Central memory CD8-positive, alpha-beta T cell (primary cell): ENCODE results near the gene GOLGA8B.
"Not testable (repeated sequence)": the region's sequence is repeated elsewhere in the genome, so short reads cannot be mapped to it uniquely, and the experiment has no call there.

Experiments used
- ATAC-seq: fragments of 150-1000 bp; cut with Tn5 transposase; replicated peaks from 2 replicates; pipeline ENCODE4 v1.10.0; 2022; ENCODE audit warnings: mild to moderate bottlenecking, moderate FRiP score, moderate number of reproducible peaks; ENCODE audit not compliant: poor library complexity, severe bottlenecking; ENCODE audit errors: extremely low read depth
- DNase-seq, 2 donors: peaks; one replicate each; pipeline ENCODE4 v3.0.0; 2021; ENCODE audit warnings: low spot score in 2 of 2
- H3K27ac Mint-ChIP-seq: one replicate; pipeline ENCODE4 v1.8.0; 2022; ENCODE audit warnings: low read depth, mild to moderate bottlenecking, moderate library complexity, mixed read lengths
- H3K27me3 Mint-ChIP-seq: one replicate; pipeline ENCODE4 v1.8.0; 2022; ENCODE audit warnings: mixed read lengths
- H3K36me3 Mint-ChIP-seq: one replicate; pipeline ENCODE4 v1.8.0; 2022; ENCODE audit warnings: mild to moderate bottlenecking, moderate library complexity, mixed read lengths; ENCODE audit not compliant: insufficient read depth
- H3K4me1 Mint-ChIP-seq: one replicate; pipeline ENCODE4 v1.8.0; 2022; ENCODE audit warnings: mixed read lengths
- H3K4me3 Mint-ChIP-seq: one replicate; pipeline ENCODE4 v1.8.0; 2022; ENCODE audit warnings: mild to moderate bottlenecking, moderate library complexity, mixed read lengths
- H3K9me3 Mint-ChIP-seq: one replicate; pipeline ENCODE4 v1.8.0; 2022; ENCODE audit warnings: mixed read lengths

GOLGA8B gene

GRCh38 chr15:34572019-34572641 is 11.3 kb downstream of the GOLGA8B start:
- H3K9me3 Mint-ChIP-seq, H3K27me3 Mint-ChIP-seq, DNase-seq, H3K4me3 Mint-ChIP-seq, H3K27ac Mint-ChIP-seq, ATAC-seq, H3K36me3 Mint-ChIP-seq: not testable (repeated sequence)
- peaks cover 16% of the 10 kb centered on the region for H3K4me1 Mint-ChIP-seq

GRCh38 chr15:34569670-34570396 is 13.6 kb downstream of the GOLGA8B start:
- not testable (repeated sequence) for H3K36me3 Mint-ChIP-seq, H3K4me1 Mint-ChIP-seq, H3K27ac Mint-ChIP-seq, H3K4me3 Mint-ChIP-seq, H3K27me3 Mint-ChIP-seq, DNase-seq, ATAC-seq, H3K9me3 Mint-ChIP-seq

GRCh38 chr15:34567174-34567573 is 16.3 kb downstream of the GOLGA8B start:
- H3K4me1 Mint-ChIP-seq, DNase-seq, ATAC-seq, H3K36me3 Mint-ChIP-seq, H3K9me3 Mint-ChIP-seq, H3K4me3 Mint-ChIP-seq, H3K27ac Mint-ChIP-seq, H3K27me3 Mint-ChIP-seq: not testable (repeated sequence)

GRCh38 chr15:34564711-34565110 is 18.7 kb downstream of the GOLGA8B start:
- not testable (repeated sequence) for H3K27ac Mint-ChIP-seq, H3K36me3 Mint-ChIP-seq

GRCh38 chr15:34560814-34561213 is 22.6 kb downstream of the GOLGA8B start:
- not testable (repeated sequence) for H3K27ac Mint-ChIP-seq, H3K36me3 Mint-ChIP-seq, H3K9me3 Mint-ChIP-seq, H3K4me1 Mint-ChIP-seq, ATAC-seq, H3K27me3 Mint-ChIP-seq, DNase-seq, H3K4me3 Mint-ChIP-seq

More at GRCh38 chr15:34564711-34565110, 18.7 kb downstream of the GOLGA8B start:
- not testable (repeated sequence) for ATAC-seq, H3K27me3 Mint-ChIP-seq, H3K4me3 Mint-ChIP-seq, DNase-seq, H3K9me3 Mint-ChIP-seq, H3K4me1 Mint-ChIP-seq

GRCh38 chr15:34559764-34560163 is 23.7 kb downstream of the GOLGA8B start:
- H3K4me1 Mint-ChIP-seq, H3K27me3 Mint-ChIP-seq, H3K36me3 Mint-ChIP-seq, H3K27ac Mint-ChIP-seq, H3K9me3 Mint-ChIP-seq, DNase-seq, H3K4me3 Mint-ChIP-seq, ATAC-seq: not testable (repeated sequence)

- not testable (repeated sequence) for ATAC-seq
These were observed 28.3 kb downstream of the GOLGA8B start for GRCh38 chr15:34555162-34555561.

GRCh38 chr15:34554716-34555115 is 28.7 kb downstream of the GOLGA8B start:
- not testable (repeated sequence) for H3K9me3 Mint-ChIP-seq, H3K4me3 Mint-ChIP-seq, DNase-seq, H3K36me3 Mint-ChIP-seq, H3K27ac Mint-ChIP-seq, H3K27me3 Mint-ChIP-seq, ATAC-seq, H3K4me1 Mint-ChIP-seq

More at GRCh38 chr15:34555162-34555561, 28.3 kb downstream of the GOLGA8B start:
- not testable (repeated sequence) for H3K4me1 Mint-ChIP-seq, H3K4me3 Mint-ChIP-seq, DNase-seq, H3K36me3 Mint-ChIP-seq, H3K27ac Mint-ChIP-seq, H3K9me3 Mint-ChIP-seq, H3K27me3 Mint-ChIP-seq

GRCh38 chr15:34554126-34554525 is 29.3 kb downstream of the GOLGA8B start:
- not testable (repeated sequence) for ATAC-seq, H3K9me3 Mint-ChIP-seq, H3K36me3 Mint-ChIP-seq, H3K27me3 Mint-ChIP-seq, H3K4me1 Mint-ChIP-seq, DNase-seq, H3K4me3 Mint-ChIP-seq
- peak overlapping the region; percentile 41 for H3K27ac Mint-ChIP-seq

GRCh38 chr15:34550129-34550528 is 33.3 kb downstream of the GOLGA8B start:
- DNase-seq, H3K4me3 Mint-ChIP-seq, H3K36me3 Mint-ChIP-seq, H3K4me1 Mint-ChIP-seq, H3K9me3 Mint-ChIP-seq, H3K27ac Mint-ChIP-seq, H3K27me3 Mint-ChIP-seq: not testable (repeated sequence)
- peak; percentile 55 for ATAC-seq

GRCh38 chr15:34549381-34549809 is 34.1 kb downstream of the GOLGA8B start:
- ATAC-seq, result peak; percentile 50
- not testable (repeated sequence) for H3K27ac Mint-ChIP-seq, H3K36me3 Mint-ChIP-seq, H3K4me1 Mint-ChIP-seq, DNase-seq, H3K4me3 Mint-ChIP-seq, H3K27me3 Mint-ChIP-seq, H3K9me3 Mint-ChIP-seq

GRCh38 chr15:34543860-34544649 is 39.4 kb downstream of the GOLGA8B start:
- not testable (repeated sequence) for H3K27me3 Mint-ChIP-seq, DNase-seq, H3K27ac Mint-ChIP-seq, H3K4me1 Mint-ChIP-seq, H3K4me3 Mint-ChIP-seq, ATAC-seq, H3K9me3 Mint-ChIP-seq, H3K36me3 Mint-ChIP-seq
